Testis (tissue), 3 donors: ENCODE results near the gene SAFB2. TPM values are rescaled to one million over a fixed set of nuclear protein-coding genes. Genes with fewer than 3 reads are reported as not detected.
A peak's percentile ranks its signal among the peaks of the same experiment; 100 is the strongest.

ENCODE experiments used
- DNase-seq: peaks from one replicate; pipeline ENCODE4 v3.0.0-alpha.2; 2019
- H3K27ac ChIP-seq, 2 donors: fragments of 200-600 bp; sonication (generic); one replicate each; pipeline ENCODE4 v1.5.1; 2019
- H3K27me3 ChIP-seq: fragments of 200-600 bp; sonication (generic); one replicate; pipeline ENCODE4 v1.5.1; 2019
- H3K36me3 ChIP-seq: fragments of 200-600 bp; sonication (generic); one replicate; pipeline ENCODE4 v1.5.1; 2017; ENCODE audit warnings: low read depth; ENCODE audit errors: missing control alignments
- H3K4me1 ChIP-seq: fragments of 200-600 bp; sonication (generic); one replicate; pipeline ENCODE4 v1.5.1; 2019
- H3K4me3 ChIP-seq, 2 donors: fragments of 200-600 bp; sonication (generic); one replicate each; pipeline ENCODE4 v1.5.1; 2017 to 2019
- H3K9me3 ChIP-seq: fragments of 200-600 bp; sonication (generic); one replicate; pipeline ENCODE4 v1.5.1; 2017
- CTCF ChIP-seq, 3 experiments: fragments of 450-650 bp in 2 of 3; fragments of 200-600 bp in 1 of 3; sonication (generic) in 1 of 3; IDR thresholded peaks; one replicate each; pipeline ENCODE4 v1.5.1; 2016 to 2019; ENCODE audit warnings: antibody characterized with exemption in 3 of 3, mild to moderate bottlenecking in 2 of 3, moderate library complexity in 1 of 3
- POLR2A ChIP-seq: fragments of 450-650 bp; IDR thresholded peaks from one replicate; pipeline ENCODE4 v1.6.1; 2017; ENCODE audit warnings: antibody characterized with exemption, mild to moderate bottlenecking, moderate library complexity
- WGBS, 2 donors: methylation state at CpG; one replicate each; pipeline ENCODE4 v1.1.5; 2018; 5-methylcytosine and 5-hydroxymethylcytosine counted together
- intact Hi-C: fragments of 100-400 bp; cut with DNase I; formaldehyde crosslinking; loops from one replicate; pipeline ENCODE4 v1.15.1; 2023; ENCODE audit warnings: low total_unique reads
- polyA plus RNA-seq: library from polyadenylated mRNA; stranded (reverse); fragments of 350-450 nt; fragmentation: Illumina TruSeq; extraction: RNeasy Lipid Tissue Mini Kit (QIAGEN cat#74804); gene quantifications from one replicate; pipeline ENCODE4 v1.2.3, GENCODE V29; 2014; ENCODE audit warnings: low read depth, low replicate concordance; ENCODE audit not compliant: insufficient read depth
- total RNA-seq, 2 donors: library from RNA; depleted of rRNA; stranded (reverse); fragments of >200 nt; gene quantifications; one replicate each; pipeline ENCODE4 v1.2.3, GENCODE V29; 2016

The SAFB2 gene
- total and polyA plus RNA-seq, 3 donors from 2014 or later, result 84.1 to 209 (median 173) TPM

- no peaks in the 10 kb centered on the region for H3K9me3 ChIP-seq
- H3K27ac ChIP-seq, result no peak overlapping the region
- H3K27me3 ChIP-seq, result no peaks in the 10 kb centered on the region
- 71 to 76% methylated on average over 34 to 67 of the region's 67 CpGs for WGBS, 2 donors
- H3K36me3 ChIP-seq, result no peaks in the 10 kb centered on the region
- no peaks in the 10 kb centered on the region for H3K4me1 ChIP-seq
- DNase-seq, result no peak
- TF ChIP-seq POLR2A (no peak), CTCF (IDR thresholded peaks at IDR 0.05) (no peak)
- H3K4me3 ChIP-seq, result peak overlapping the region in 1 of 2 donors; percentile 25
- intact Hi-C loops, result no loop called here
These were observed 29.0 kb downstream of the SAFB2 start for GRCh38 chr19:5593343-5594255.

GRCh38 chr19:5592531-5593342 lies 29.8 kb downstream of the SAFB2 start:
- DNase-seq, result no peak
- WGBS, 2 donors, result 77 to 83% methylated on average over 24 of the region's 24 CpGs
- Histone ChIP-seq H3K27ac (no peak overlapping the region), H3K4me1 (no peaks in the 10 kb centered on the region), H3K9me3 (no peaks in the 10 kb centered on the region), H3K27me3 (no peaks in the 10 kb centered on the region), H3K4me3 (peak overlapping the region in 1 of 2 donors; percentile 25), H3K36me3 (no peaks in the 10 kb centered on the region)
- no peak for TF ChIP-seq POLR2A
- TF ChIP-seq CTCF (IDR thresholded peaks at IDR 0.05), result no peak
- intact Hi-C loops, result no loop called here

GRCh38 chr19:5591476-5591875 lies 31.1 kb downstream of the SAFB2 start:
- WGBS, 2 donors, result 90 to 91% methylated on average over 17 of the region's 17 CpGs
- TF ChIP-seq POLR2A, result no peak
- no peak for TF ChIP-seq CTCF (IDR thresholded peaks at IDR 0.05)
- intact Hi-C loops, result no loop called here
- Histone ChIP-seq H3K4me3 (no peak overlapping the region), H3K27ac (no peak overlapping the region), H3K9me3 (no peaks in the 10 kb centered on the region), H3K27me3 (no peaks in the 10 kb centered on the region), H3K4me1 (no peaks in the 10 kb centered on the region), H3K36me3 (no peaks in the 10 kb centered on the region)
- no peak for DNase-seq

- Histone ChIP-seq H3K36me3 (no peaks in the 10 kb centered on the region), H3K27ac (no peak overlapping the region), H3K4me1 (peaks cover 5% of the 10 kb centered on the region), H3K4me3 (no peak overlapping the region), H3K9me3 (no peaks in the 10 kb centered on the region), H3K27me3 (no peaks in the 10 kb centered on the region)
- 92 to 93% methylated on average over 9 of the region's 9 CpGs for WGBS, 2 donors
- no peak for TF ChIP-seq CTCF (IDR thresholded peaks at IDR 0.05)
- no peak for TF ChIP-seq POLR2A
- intact Hi-C loops, result no loop called here
- DNase-seq, result no peak
These were observed 31.8 kb downstream of the SAFB2 start for GRCh38 chr19:5590865-5591154.
